Dermis blood vessel endothelial cell (primary cell): ENCODE results near the gene TCN2. TPM values are rescaled to one million over a fixed set of nuclear protein-coding genes. Genes with fewer than 3 reads are reported as not detected.
"Not testable (repeated sequence)": the region's sequence is repeated elsewhere in the genome, so short reads cannot be mapped to it uniquely, and the experiment has no call there.

Experiments used
- DNase-seq: peaks from one replicate; pipeline ENCODE4 v3.0.0; 2010
- total RNA-seq: library from RNA; depleted of rRNA; stranded (reverse); fragments of >200 nt; gene quantifications from 2 replicates; pipeline ENCODE4 v1.2.3, GENCODE V29; 2014

Gene TCN2
- 63.1 and 101 TPM in 2 replicates for total RNA-seq

GRCh38 chr22:30606455-30607299 lies at the start of gene TCN2:
TSS of gene TCN2 (plus strand) at chr22:30607174. CDS start at chr22:30607332, 158 bp downstream.
- peak; percentile 87 for DNase-seq

DNA sequence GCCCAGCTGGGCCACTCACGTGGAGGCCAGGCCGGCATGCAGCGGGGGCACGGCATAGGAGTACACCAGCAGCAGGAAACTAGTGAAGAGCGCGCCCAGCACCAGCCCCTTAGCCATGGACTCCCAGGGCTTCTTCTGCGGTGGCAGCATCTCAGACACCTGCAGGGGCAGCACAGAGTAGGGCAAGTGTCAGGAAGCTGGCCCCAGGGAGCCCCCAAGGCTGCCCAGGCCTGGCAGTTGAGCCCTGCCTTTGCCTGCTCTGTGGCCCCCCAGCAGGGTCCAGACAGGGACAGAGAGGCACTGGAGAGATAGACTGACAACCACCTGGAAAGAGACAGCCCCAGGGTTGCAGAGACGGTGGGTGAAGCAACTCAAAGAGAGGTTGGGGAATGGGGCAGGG lies 49.7 kb upstream of the TCN2 start:
- DNase-seq: no peak

DNA sequence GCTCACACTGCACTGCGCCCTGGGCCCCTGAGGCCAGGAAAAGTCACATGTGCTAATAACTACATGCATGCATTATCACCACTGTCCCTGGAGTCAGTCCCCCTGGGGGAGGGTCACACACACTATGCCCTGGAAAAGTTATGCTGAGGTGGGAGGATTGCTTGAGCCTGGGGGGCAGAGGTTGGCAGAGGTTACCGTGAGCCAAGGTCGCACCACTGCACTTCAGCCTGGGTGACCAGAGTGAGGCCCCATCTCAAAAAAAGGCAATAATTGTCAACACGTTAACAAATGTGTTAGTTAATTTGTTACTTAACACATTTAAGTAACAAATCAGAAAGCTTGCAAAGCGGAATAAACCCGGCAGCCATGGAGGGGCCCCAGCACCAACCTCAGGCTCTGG lies 47.1 kb upstream of the TCN2 start:
- no peak for DNase-seq

GRCh38 chr22:30560643-30561202 lies 46.3 kb upstream of the TCN2 start:
- DNase-seq: not testable (repeated sequence)

- DNase-seq: no peak
These were observed 45.4 kb upstream of the TCN2 start for GRCh38 chr22:30561402-30562189.

DNA sequence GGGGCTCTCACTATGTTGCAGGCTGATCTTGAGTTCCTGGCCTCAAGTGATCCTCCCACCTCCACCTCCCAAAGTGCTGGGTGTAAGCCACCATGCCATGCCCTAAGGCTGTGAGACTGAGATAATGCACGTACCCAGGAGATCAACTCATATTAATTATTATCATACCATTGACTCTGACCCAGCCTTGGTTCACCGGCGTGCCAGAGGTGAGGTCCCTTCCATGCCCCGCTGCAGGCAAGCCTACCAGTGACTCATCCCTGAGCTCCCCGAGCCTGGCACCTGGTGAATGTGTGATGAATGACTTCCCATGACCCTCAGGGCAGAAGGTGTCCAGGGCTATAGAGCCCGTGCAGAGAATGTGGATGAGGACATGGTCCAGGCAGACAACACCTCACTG lies 44.6 kb upstream of the TCN2 start:
- no peak for DNase-seq

- no peak for DNase-seq
These were observed 42.8 kb upstream of the TCN2 start for GRCh38 chr22:30564045-30564760.

- no peak for DNase-seq
These were observed 42.2 kb upstream of the TCN2 start for GRCh38 chr22:30564761-30565119.

GRCh38 chr22:30565341-30565740 lies 41.6 kb upstream of the TCN2 start:
- no peak for DNase-seq

GRCh38 chr22:30566125-30566524 lies 40.8 kb upstream of the TCN2 start:
- no peak for DNase-seq

DNA sequence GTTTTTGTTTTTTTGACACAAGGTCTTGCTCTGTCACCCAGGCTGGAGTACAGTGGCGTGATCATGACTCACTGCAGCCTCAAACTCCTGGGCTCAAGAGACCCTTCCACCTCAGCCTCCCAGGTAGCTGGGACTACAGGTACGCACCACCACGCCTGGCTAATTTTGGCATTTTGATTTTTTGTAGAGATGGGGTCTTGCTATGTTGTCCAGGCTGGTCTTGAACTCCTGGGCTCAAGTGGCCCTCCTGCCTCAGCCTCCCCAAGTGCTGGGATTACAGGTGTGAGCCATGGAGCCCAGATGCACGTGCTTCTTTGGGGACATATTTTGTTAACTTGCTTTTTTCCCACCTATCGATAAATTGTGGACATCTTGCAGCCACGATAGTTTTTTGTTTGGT lies 39.7 kb upstream of the TCN2 start:
- DNase-seq: not testable (repeated sequence)

DNA sequence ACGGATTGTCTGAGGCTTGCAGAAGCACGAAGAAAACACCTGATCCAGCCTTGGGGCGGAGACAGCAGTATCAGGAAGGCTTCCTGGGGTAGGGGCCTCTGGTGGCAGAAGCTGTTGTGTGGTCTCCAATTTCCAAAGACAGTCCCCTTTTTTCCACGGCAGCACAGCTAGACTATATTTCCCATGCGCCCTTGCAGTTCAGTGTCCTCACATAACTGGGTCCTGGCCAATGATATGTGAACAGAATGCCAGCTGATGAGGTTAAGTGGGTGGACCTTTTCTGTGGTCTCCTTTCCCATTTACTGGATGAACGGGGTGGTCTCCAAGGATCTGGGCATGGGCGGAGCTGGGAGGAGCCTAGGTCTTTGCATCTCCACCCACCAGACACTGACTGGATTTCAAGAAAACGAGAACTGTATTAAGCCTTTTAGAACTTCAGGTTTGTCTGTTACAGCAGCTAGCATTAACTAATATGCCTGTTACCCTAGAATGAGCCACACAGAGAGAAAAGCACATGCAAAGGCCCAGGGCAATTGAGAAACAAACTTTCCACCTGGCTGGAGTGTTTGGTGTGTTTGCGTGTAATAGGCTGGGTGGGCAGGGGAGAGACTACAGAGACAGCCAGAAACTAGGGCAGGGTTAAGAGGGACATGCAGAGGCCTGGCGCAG lies 38.7 kb upstream of the TCN2 start:
- no peak for DNase-seq

DNA sequence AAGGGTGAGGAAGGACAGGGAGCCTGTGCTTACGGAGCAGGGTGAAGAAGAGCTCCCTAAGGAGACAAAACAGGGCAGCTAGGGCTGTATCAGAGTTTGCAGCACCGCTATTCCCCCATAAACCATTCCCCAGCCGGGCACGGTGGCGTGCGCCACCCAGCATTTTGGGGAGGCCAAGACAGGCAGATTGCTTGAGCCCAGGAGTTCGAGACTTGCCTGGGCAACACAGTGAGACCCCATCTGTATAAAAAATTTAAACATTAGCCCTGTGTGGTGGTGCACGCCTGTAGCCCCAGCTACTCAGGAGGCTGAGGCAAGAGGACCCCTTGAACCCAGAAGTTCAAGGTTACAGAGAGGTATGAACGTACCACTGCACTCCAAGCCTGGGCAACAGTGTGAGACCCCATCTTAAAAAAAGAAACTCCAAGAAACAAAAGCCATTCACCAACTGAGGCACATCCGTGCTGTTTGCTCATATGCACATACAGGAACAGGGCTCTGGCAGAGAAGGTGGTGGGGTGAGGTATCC lies 37.2 kb upstream of the TCN2 start:
- no peak for DNase-seq

DNA sequence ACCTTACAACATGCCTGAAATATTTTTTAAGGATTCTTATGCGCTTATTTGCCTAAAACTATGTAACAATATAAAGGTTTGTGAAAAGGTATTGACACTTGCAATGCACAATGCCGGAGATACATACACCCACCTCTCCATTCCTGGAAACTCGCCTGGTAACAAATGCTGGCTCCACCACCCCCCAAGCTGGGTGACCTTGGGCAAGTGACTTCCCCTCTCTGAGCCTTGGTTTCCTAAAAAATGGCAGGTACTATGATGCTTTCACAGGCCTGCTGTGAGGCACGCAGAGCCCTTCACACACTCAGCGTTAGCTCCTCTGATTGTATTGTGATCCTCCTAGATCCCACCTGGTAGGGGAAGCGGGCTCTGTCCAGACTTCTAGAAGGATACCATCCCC lies 34.8 kb upstream of the TCN2 start:
- DNase-seq: no peak

- DNase-seq: no peak
These were observed 34.0 kb upstream of the TCN2 start for GRCh38 chr22:30572840-30573593.

- no peak for DNase-seq
These were observed 33.3 kb upstream of the TCN2 start for GRCh38 chr22:30573594-30574094.

DNA sequence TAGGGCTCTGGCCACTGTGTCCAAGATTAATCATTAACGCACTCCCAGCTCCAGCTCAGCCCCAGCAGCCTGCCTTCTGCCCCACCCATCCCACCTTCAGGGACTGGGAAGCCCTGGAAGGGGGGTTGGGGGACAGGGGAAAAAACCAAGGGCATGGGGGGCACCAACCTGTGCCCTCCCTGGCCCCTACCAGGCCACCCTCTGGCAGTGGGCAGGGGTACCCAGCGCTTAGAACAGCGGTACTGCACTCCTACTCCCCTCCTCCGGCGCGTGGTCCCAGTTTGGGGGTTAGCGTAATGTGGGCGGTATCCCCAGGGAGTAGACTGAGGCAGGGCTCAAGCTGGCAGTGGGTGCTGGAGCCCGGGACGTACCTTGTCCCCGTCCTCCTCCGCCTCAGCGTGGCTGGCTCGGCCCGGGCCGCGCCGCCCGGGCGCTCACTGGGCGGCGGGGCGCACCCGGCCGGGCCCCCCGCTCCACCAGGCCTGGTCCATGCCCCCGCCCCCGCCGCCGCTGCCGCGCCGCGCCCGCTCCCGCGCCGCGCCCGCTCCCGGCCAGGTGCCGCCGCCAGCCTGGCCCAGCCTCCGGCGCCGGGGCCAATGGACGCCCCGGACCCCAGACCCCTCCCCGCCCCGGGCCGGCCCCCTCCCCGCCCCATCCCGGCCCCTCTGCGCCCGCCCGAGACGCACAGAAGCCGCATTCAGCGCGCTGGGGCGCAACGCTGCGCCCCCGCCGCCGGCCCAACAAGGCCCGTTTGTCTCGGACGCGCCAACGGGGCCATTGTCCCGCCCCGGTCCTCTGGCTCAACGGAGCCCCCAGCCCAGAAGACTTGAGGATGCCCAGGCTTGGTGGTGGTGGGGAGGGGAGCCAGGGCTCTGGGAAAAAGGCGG lies 32.6 kb upstream of the TCN2 start, which contains the start of gene GAL3ST1:
Gene GAL3ST1 (minus strand): TSS at position 571 of the 887 bp plus-strand sequence. CDS start 17,273 bp downstream, outside the sequence.
- DNase-seq: no peak

DNA sequence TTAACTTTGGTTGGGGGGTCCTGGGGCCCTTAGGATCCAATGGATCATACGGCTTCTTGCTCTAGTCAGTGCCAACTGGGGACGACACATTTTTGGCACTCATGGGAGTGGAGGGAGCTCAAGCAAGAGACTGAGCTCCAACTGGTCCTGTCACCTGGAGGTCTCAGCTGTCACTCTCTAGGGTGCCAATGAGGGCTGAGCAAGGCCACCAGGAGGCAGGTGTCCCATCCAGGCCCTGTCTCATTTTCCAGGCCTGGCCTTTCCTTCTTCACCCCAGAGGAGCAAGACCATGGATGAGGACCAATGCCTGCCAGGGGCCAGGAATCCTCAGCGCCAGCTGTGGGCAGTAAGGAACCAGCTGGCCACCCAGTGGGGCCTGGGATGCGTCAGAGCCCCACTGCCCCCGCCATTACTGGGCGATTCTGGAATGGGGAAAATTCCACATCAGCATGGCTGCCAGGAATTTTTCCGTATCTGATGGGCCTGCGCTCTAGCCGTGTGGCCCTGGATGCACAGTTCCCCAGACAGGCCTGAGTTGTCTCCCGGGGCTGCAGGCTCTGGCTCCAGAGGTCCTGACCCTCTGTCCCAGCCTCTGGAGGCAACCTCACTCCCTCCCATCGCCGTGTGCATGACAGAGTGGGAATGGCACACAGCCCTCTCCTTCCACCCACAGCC lies 31.8 kb upstream of the TCN2 start:
- peak; percentile 8 for DNase-seq

DNA sequence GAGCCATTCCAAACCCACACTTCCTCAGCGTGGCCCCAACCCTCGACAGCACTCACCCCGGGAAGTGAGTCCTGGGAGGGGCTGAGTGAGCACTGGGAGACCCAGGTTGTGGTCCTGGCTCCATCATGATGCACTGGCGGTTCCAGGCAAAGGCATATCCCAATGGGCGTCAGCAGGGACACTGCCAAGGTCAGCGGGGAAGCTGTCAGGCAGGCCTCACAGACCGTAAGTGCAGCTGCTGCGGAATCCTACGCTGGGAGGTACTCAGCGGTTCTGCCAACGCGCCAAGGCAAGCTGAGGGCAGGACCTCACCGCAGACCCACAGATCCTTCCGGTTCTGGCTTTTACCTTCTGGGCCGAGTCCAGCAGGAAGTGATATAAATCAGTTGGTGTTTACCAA lies 31.1 kb upstream of the TCN2 start:
- DNase-seq: no peak
